GM12873 (cell line): Measurements from ENCODE around the gene FAM3B.

ENCODE experiments used
- CTCF ChIP-seq: IDR thresholded peaks from 2 replicates; pipeline ENCODE4 v1.5.1; 2012; ENCODE audit warnings: low read depth, mild to moderate bottlenecking, moderate library complexity, low read length, control low read depth; ENCODE audit not compliant: insufficient read depth; ENCODE audit errors: missing control alignments

The FAM3B gene

GRCh38 chr21:41337515-41337914 lies 20.9 kb downstream of the FAM3B start:
- no peak for TF ChIP-seq CTCF

DNA sequence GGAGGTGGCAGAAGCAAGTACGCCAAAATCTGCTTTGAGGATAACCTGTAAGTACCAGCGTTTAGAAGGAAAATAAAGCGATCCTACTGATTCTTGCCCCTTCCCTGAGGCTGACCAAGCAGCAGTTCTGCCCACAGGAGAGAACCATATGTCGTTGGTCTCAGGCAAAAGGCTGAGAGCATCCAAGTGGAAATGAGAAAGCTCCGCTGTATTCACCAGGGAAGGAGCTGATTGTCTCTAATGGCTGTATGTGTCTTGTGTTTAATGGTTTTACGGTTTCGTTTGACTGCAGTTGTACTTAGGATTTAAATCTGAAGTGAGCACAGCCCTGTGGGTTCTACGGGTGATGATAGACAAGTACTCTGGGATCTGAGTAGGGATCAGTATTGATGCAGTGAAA lies 21.9 kb downstream of the FAM3B start:
- no peak for TF ChIP-seq CTCF

DNA sequence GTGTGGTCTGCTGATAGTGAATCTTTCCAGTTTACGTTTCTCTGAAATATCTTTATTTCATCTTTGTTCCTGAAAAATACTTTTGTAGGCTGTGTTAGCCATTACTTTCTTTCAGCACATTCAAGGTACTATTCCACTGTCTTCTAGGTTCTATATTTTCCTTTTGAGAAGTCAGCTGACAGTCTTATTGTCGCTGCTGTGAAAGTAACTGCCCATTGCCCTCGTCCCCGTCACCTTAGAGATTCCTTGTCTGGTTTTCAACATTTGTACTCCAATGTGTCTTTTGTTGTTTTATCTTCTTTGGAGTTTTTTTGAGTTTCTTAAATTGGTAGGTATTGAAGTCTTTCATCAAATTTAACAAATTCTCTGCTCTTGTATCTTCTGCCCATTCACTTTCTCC lies 25.4 kb downstream of the FAM3B start:
- TF ChIP-seq CTCF: no peak

- TF ChIP-seq CTCF: no peak
Observed at GRCh38 chr21:41344146-41344545, 27.5 kb downstream of the FAM3B start.

DNA sequence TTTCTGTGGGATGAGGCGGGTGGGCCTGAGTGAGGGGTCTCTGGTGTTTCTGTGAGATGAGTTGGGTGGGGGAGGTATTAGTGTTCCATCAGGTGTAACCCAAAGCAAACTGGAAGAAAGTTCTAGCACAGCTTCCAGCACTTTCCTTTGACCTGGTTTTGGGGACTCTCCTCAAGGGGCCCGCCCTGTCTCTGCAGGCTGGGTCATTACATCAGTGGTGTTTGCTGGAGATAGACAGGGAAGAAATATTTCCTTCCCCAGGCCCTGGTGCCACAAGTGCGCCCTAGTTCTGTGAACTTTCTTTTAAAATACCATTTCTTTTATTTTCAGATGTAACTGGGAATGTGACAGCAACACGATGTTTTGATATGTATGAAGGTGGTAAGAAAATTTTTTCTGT lies 28.8 kb downstream of the FAM3B start:
- no peak for TF ChIP-seq CTCF

- TF ChIP-seq CTCF: no peak
Observed at GRCh38 chr21:41345934-41346685, 29.5 kb downstream of the FAM3B start.

GRCh38 chr21:41346758-41347157 lies 30.2 kb downstream of the FAM3B start:
- TF ChIP-seq CTCF: no peak
